OCI-LY1 (cell line): Measurements from ENCODE around the gene GFOD2.

Source experiments
- CTCF ChIP-seq: fragments of 200-600 bp; sonication (generic), shearing (Covaris generic); IDR thresholded peaks from 2 replicates; pipeline ENCODE4 v1.5.1; 2017; ENCODE audit warnings: mild to moderate bottlenecking, antibody characterized with exemption, low read length, moderate library complexity, mixed read lengths
- EZH2 ChIP-seq: fragments of 200-600 bp; sonication (generic), shearing (Covaris generic); IDR thresholded peaks from 2 replicates; pipeline ENCODE4 v1.8.0; 2017; ENCODE audit warnings: borderline replicate concordance, mixed run types, mild to moderate bottlenecking, antibody characterized with exemption, low read length, moderate library complexity, mixed read lengths

- TF ChIP-seq EZH2 (no peak), CTCF (no peak)
Measured at GRCh38 chr16:67675999-67676398, 43.1 kb downstream of the GFOD2 start.
